ENCODE data around the gene ZNF440.

- TF ChIP-seq POLR2AphosphoS5 (IDR thresholded peaks at IDR 0.05; ENCODE audit: low read depth, low read length) (no peak), REST (IDR thresholded peaks at IDR 0.05; ENCODE audit: low read depth, low read length) (no peak), NRF1 (IDR thresholded peaks at IDR 0.05; ENCODE audit: low read depth, low read length) (no peak), EP300 (IDR thresholded peaks at IDR 0.05; ENCODE audit: borderline replicate concordance in 1 of 2, low read depth in 1 of 2, low read length in 1 of 2) (no peak), CTCF (IDR thresholded peaks at IDR 0.05) (no peak), SIN3A (IDR thresholded peaks at IDR 0.05; ENCODE audit: borderline replicate concordance, low read depth, low read length) (no peak), RAD21 (IDR thresholded peaks at IDR 0.05; ENCODE audit: low read length) (no peak)
These were observed 30.3 kb upstream of the ZNF440 start for GRCh38 chr19:11783767-11784166.

All from SK-N-SH (cell line).